Activated CD4-positive, alpha-beta T cell treated with anti-CD3 and anti-CD28 coated beads for 4 hours (primary cell): ENCODE measurements around the gene FTCD.
"Not testable (repeated sequence)": the region's sequence is repeated elsewhere in the genome, so short reads cannot be mapped to it uniquely, and the experiment has no call there.

Experiments
- DNase-seq, 2 donors: peaks; one replicate each; pipeline ENCODE4 v3.0.0-alpha.2; 2020

The FTCD gene

DNA sequence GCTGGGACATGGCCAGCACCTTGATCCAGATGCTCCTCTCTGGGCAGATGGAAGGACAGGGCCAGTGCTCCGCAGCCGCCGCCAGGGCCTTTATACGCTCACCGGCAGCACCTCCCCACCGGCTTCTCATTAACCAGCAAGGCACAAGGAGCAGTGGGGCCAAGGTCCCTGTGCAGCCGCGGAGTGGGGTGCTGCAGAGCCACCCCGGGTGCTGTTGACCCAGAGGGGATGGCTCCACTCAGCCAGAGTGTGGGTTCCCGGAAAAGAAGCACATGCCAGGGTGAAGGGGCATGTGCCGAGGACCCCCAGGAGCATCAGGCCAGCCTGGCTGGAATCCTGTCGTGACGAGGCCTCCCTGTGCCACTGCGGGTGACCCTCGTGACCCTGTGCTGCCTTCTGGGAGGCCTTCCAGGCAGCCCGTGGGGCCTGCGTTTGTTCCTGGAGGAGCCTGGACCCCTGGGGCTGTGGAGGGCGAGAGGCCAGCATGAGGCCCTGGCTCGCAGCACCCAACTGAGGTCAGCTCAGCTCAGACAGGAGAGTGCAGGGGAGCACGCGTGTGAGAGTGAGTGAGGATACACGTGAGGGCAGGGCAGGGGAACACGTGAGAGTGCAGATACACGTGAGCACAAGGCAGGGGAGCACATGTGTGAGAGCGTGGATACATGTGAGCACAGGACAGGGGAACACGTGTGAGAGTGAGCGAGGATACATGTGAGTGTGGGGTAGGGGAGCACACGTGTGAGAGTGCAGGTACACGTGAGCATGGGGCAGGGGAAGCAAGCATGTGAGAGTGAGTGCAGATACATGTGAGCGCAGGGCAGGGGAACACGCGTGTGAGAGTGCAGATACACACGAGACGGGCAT, at the start of gene FTCD:
Gene FTCD, minus strand, starts transcription at position 66 of the 864 bp plus-strand sequence. Its CDS starts 56 bp downstream, at position 10.
- DNase-seq, result no peak

DNA sequence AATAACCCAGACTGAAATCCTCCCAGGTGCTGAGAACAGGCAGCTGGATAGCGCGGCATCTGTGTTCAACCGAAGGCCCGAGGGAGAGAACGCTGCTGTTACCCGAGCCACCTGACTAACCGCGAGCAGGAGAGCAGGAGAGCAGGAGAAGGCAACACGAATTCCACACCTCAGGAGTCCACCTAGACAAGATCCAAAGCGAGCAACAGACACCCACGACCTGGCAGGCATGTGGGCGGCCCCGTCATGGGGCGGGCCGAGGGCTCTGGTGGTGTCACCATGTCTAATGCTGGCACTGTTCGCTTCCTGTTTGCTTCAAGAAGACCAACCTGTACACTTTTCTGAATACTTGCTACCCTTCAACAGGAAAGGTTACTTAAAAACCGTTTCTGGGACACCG, 49.8 kb upstream of the FTCD start:
- no peak for DNase-seq

DNA sequence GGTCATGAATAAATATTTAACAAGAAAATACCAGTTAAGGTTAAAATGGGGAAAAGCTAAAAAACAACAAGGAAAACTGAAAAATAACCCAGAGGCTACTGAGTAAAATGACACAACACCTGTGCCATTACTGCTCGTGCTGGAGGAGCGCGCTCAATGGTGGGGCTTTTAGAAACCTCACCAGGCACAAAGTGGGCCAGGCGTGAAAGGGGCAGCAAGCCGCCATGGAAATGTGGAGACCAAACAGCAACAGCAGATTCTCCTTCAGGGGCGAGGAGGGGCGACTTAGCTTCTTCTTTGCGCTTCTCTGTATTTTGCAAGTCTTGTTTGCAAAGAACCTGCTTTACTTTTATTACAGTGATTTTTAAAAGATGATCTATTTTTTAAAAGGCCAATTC, 47.8 kb upstream of the FTCD start:
- DNase-seq, result no peak

- DNase-seq, result no peak
Measured at GRCh38 chr21:46202592-46203202, 47.3 kb upstream of the FTCD start.

DNA sequence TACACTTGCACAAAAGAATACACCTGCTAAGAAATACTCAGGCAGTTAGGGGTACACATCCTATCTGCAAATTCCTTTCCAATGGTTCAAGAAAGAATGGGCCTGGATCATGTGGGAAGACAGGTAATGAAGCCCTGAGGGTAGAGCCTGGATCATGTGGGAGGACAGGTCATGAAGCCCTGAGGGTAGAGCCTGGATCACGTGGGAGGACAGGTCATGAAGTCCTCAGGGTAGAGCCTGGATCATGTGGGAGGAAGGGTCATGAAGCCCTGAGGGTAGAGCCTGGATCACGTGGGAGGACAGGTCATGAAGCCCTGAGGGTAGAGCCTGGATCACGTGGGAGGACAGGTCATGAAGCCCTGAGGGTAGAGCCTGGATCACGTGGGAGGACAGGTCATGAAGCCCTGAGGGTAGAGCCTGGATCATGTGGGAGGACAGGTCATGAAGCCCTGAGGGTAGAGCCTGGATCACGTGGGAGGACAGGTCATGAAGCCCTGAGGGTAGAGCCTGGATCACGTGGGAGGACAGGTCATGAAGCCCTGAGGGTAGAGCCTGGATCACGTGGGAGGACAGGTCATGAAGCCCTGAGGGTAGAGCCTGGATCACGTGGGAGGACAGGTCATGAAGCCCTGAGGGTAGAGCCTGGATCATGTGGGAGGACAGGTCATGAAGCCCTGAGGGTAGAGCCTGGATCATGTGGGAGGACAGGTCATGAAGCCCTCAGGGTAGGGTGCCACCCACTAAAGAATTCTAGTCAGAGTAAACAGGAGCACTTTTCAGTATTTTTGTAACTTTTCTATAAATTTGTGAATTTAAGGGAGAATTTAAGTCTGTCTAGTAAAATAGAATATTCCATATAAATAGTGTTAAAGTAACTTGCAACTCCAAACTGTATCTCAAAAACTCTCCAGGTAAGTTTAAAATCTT, 45.8 kb upstream of the FTCD start:
- not testable (repeated sequence) for DNase-seq

DNA sequence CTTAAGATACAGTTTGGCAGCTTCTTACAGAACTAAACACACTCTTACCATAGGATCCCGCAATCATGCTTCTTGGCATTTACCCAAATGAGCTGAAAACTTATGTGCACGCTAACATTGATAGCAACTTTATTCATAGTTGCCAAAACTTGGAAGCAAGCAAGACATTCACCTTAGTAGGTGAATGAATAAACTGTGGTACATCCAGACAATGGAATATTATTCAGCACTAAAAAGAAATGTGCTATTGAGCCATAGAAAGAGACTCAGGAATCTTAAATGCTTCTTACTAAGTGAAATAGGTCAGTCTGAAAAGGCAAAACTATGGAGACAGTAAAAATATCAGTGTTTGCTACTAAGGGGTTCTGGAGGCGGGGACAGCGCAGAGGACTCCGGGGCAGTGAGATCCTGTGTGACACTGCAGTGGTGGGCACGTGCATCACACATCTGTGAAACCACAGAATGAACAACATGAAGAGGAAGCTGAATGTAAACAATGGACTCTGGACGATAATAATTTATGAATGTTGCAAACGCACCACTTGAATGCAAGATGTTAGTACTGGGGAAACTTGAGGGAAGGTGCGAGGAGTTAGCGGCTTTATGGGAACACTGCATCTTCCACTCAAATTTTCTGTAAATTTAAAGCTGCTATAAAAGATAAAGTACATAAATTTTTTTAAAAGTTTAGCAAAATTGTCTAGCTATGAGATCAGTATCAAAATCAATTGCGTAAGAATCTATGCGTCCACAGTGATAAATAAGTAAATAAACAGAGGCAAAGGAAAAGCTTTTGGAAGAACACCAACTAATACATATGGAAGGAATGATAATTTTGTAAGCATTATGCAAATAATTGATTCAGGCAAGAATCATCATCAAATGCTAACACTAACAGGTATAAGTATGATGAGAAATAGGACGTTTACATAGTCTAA, 44.3 kb upstream of the FTCD start:
- no peak for DNase-seq

DNA sequence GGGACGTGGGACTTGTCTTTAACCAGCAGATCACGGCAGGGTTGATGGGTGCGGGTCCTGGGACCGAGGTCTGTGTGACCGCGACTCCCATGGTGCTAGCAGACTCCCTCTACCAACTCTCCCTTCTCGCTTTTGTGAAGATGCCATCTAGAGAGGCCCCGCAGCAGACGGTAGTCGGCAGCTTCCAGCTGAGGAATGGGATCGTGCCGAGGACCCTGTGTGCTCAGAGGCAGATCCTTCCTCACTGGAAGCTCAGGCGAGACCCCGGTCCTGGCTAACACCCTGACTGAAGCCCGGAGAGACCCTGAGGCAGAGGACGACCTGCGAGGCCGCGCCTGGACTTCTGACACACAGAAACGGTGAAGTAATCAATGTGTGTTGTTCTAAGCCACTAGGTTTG, 41.4 kb upstream of the FTCD start:
- DNase-seq, result no peak

DNA sequence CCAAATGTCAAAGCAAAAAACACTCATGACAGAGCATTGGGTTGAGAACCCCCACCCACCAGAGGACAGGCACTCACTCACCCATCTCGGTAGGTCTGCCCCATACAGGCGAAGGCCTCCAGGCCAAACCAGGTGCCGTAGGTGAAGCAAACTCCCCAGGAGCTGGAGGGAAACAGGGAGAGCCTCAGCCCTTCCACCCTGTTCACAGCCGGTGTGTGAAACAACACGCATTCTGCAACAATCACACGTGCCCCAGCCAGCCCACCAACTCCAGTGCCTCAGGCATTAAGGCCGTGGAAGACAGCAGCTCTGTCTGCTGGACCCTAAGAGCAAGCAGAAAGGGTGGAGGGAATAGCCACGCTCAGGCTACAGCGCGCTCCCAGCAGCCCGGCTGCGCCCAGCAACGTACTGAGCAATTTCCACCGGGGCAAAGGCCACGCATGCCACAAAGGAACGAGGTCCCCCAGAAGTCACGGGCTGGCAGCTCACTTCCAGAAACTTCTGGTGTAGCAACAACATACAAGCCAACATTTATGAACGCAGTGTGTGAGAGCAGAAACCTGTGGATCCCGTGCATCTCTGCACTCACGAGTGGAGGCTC, 40.3 kb upstream of the FTCD start:
- DNase-seq, result no peak

GRCh38 chr21:46194374-46195334, 39.3 kb upstream of the FTCD start:
- no peak for DNase-seq

DNA sequence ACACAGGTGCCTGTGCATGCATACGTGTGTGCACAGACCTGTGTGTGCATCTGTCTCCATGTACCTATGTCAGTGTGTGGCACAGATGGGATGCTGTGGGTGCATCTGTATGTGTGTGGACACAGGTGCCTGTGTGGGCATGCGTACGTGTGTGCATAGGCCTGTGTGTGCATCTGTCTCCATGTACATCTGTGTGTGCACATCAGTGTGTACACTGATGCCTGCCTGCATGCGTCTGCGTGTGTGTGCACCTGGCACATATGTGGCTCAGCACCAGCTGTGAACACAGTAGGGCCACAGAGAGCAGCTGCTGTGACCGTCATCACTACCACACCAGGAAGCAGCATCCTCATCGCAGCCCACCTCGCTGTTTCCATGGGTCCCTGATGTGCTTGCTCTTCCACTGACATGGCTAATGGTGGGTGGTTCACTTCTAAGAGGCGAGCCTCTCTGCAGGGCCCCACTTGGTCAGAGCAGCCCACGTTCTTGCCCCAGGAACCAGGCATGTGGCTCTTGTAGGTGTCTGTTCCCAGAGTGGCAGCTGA, 38.5 kb upstream of the FTCD start:
- no peak for DNase-seq

GRCh38 chr21:46191686-46192575, 36.6 kb upstream of the FTCD start:
- no peak for DNase-seq

DNA sequence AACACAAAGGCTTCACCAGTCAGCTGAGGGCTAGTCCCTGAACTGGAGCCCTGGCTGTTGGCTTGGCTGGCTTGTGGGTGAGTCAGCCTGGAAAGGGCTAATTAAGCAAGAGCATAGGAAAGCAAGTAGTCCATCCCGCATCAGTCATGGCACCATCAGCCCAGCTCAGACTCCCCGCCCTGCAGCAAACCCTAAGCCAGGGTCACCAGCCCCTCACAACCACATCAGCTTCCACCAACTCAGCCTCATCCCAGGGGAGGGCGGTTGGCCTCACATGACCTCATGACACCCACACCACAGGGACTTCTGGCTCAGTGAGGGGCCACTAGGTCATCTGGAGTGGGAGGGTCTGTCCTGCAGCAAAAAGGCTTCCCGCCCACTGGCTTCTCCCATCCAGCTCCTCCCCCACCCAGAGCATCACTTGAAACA, 35.9 kb upstream of the FTCD start:
- no peak for DNase-seq

DNA sequence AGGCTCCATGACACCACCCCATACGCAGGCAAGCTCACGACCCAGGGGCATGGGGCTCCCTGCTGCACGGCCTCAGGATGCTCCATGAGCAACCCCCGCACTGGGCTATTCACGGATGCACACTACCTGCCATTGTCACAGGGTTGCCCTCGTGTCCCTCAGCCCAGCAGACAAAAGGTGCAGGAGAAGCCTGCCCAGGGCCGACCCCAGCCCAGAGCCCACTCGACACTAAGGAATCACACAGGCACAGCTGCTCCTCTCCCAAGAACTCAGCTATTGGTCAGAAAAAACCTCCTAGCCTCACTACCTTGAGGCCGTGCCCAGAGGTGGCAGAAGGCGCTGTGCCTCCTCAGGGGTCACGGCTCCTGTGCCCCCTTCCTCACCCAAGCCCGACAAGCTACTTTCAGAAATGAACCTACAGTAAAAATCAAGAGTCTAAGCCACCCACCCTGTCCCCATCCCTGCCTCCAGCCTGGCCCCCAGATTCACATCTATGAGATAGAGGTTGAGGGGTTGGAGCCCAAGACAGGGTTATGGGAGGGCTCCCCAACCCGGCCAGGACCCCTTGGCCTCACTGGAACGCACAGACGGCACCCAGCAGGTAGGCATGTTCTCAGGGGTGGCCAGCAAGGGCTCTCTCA, 35.2 kb upstream of the FTCD start:
- no peak for DNase-seq

- no peak for DNase-seq
Measured at GRCh38 chr21:46189959-46190490, 34.6 kb upstream of the FTCD start.

- no peak for DNase-seq
Measured at GRCh38 chr21:46189213-46189958, 34.0 kb upstream of the FTCD start.

- DNase-seq, result no peak
Measured at GRCh38 chr21:46188226-46189212, 33.1 kb upstream of the FTCD start.
